Stimulated activated CD8-positive, alpha-beta memory T cell treated with anti-CD3 and anti-CD28 coated beads, Interleukin-4, amount 100 ng/mL, for 1 hour (primary cell): ENCODE results near the gene TNFRSF14.
"Not testable (repeated sequence)": the region's sequence is repeated elsewhere in the genome, so short reads cannot be mapped to it uniquely, and the experiment has no call there.

ENCODE experiments used
- DNase-seq, 2 donors: peaks; one replicate each; pipeline ENCODE4 v3.0.0-alpha.2; 2020; ENCODE audit warnings: low read depth in 2 of 2, low spot score in 1 of 2

TNFRSF14 gene

DNA sequence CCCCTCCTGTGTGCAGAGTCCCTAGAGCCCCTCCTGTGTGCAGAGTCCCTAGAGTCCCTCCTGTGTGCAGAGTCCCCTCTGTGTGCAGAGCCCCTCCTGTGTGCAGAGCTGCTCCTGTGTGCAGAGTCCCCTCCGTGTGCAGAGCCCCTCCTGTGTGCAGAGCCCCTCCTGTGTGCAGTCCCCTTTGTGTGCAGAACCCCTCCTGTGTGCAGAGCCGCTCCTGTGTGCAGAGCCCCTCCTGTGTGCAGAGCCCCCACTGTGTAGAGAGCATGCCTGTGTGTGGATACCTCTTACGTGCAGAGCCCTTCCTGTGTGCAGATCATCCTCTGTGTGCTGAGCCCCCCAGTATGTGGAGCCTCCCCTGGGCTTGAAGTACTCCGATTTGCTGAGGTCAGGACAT, 17.8 kb upstream of the TNFRSF14 start:
- DNase-seq = no peak

DNA sequence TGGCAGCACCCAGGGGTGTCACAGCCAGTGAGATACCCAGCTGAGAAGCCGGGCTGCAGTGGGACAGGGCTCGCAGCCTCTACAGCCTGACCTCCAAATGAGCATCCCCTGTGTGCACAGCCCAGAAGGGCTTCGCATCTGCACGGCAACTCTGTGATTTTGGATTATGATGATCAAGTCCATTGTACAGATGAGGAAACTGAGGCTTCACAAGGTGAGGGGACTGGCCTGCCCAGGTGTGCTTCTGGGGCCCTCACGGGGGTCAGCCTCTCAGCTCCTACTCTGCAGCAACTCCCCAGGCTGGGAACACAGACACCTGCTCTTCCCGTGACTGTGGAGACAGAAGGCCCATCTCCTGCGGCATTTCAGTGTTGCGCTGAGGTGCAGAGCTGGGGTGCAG, 17.3 kb upstream of the TNFRSF14 start:
- no peak for DNase-seq

DNA sequence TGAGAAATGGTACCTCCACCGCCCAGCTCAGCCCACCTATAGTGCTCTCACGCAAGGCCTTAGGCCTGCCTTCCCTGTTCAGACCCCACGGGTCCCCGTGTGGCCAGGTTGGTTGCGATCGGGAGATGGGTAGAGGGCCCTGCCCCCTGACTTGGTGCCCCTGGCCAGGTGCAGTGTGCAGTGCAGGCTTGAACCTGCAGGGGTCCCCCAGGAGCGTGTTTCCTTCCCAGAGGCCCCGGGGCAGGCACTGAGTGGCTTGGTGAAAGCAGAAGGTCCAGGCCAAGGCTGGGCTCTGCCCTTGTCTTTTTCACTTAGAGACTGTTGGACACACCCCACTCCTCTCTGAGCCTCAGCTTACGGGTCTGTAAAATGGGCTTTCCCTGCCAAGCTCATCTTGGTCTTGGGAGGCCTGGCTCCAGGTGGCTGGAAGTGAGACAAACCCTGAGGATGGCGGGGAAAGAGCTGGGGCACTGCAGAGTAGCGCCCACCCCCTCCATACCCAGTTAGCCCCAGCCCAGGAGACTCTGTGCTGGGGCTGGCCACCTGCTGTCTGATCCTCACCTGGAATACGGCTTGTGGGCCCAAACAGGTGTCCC, 16.8 kb upstream of the TNFRSF14 start:
- DNase-seq = no peak

DNA sequence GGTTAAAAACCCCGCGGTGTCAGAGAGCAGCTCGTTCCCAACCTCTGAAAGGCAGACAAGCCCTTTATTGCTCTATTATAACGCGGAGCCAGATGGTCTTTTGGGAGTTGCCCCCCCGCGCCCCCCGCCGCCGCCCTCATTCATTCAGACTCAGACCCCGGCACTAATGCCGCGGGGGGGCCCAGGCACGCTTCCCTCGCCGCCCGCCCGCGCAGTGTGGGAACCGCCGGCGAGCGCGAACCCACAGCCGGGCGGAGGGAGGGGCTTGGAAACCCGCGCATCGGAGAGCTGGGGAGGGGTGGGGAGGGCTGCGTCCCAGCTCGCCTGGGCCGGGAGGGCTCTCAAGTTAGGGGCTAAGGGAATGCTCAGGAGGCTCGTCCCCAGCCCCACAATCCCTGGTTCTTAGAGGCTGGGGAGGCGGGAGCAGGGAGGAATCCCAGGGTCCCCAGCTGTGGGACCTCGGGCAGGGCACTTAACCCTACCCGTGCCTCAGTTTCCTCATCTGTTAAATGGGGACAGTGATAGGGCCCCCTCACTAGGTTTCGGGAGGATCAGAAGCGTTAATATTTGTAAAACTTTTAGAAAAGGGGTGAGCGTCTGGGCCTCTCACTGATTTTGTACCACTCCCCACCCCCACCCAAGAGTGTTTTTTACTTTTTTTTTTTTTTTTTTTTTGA, 15.2 kb upstream of the TNFRSF14 start:
- no peak for DNase-seq

DNA sequence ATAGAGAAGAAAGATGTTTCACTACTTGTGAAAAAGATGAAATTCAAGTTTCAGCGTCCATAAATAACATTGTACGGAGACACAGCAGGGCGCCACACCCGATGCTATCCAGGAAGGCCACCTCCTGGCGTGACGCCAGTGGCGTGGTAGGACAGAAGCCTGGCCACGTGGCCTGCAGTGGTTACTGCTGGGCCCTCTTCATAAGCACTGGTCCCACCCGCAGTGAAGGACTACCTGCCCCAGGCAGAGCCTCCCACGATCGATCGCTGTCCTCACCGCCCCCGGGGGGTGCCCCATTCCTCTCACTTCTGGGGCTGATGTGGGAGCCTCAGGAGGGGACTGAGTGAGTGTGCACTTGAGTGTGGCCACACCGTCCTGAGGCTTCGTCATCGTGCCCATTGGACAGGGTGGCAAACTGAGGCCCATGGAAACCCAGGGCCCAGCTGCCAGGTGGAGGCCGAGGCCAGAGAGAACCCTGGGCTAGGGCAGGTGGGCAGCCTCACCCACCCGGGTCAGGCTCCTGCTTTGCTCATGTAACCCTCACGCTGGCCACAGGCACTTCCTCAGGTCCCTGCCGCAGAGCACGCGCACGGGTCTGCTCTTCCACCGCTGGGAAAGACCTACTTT, 14.4 kb upstream of the TNFRSF14 start:
- DNase-seq = no peak

DNA sequence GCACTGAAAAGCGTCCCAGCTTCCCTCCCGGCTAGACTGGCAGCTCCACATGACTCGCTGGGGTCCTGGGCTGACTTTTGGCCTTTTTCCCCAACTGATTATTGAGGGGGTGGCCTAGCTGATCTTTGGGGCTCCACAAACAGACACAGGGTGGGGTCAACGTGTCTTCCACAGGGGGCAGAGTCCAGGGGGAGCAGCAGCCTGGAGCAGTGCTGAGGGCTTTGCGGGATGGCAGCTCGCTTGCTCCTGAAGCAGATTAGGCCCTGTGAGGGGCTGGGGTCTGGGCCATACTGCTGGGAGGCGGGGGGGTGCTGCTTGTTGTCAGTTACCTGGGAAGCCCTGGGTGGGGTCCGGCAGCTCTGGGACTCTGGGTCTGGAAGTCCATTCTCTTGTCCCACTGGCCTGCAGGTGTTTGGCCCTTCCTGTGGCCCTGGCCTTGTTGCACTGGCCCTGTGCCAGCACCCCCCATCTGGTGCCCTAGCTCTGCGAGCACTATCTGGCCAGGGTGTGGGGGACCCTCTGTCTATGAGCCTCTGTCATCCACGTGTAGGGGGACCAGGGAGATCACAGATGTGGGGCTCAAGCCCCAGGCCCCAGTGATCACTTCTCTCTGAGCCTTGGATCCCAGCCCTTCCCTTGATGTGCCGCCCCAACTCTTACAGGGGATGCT, 13.8 kb upstream of the TNFRSF14 start:
- no peak for DNase-seq

DNA sequence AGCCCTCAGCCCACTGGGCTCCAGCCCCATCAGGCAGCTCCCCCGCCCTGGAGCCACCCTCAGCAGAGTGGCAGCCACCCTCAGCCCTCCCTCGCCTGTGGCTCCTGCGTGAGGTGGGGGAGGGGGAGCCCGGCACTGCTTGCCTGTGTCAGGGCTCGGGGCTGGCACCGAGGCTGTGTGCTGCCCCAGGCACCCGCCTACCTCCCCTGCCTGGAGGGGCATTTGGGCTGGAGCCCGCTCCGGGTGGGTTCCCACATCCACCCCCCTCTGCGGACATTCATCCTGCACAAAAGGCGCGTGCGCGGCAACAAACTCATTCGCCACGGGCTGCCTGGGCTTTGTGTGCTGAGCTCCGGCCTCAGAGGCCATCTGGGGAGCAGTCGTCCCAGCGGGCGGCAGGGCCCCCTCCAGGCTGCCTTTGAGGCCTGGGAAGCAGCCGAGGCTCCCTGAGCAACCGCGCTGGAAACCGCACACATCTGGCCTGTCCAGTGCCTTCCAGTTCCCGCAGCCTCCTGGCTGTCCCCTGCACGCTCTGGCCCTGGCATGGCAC, 12.6 kb upstream of the TNFRSF14 start:
- DNase-seq = peak in 1 of 2 donors; percentile 20

DNA sequence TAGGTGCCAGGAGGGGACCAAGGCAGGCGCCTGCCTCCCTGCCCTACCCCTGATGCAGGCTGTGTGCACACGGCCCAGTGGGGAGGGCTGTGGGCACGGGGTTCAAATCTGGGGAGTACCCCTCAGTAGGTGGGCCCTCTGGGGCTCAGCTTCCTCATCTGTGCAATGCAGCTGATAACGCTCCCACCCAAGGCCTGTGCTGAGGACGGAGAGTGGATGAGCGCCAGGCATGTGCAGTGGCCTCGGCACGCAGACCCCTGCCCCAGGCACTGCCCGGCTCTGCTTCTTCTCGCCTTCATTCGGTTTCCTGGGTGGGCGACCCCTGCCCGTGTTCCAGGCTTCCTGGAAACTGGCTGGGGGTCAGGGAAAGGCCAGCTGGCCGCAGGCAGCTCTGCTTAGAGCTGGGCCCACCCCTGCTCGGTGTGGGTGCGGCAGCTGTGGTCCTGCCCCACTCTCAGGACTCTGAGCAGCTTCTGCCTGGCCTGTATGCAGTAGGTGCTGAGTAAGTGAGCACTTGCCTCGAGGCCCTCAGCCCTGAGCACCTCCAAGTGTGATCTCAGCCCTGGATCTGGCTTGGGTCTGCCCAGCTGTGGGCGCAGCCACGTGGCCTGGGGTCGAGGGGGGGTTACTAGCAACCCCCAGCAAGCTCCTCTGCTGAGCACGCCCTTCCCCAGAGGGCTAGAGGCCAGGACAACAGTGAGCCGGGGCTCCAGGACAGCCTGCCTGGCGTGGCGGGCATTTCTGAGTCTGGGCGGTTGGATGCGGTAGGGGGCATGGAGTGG, 11.9 kb upstream of the TNFRSF14 start:
- DNase-seq = no peak

DNA sequence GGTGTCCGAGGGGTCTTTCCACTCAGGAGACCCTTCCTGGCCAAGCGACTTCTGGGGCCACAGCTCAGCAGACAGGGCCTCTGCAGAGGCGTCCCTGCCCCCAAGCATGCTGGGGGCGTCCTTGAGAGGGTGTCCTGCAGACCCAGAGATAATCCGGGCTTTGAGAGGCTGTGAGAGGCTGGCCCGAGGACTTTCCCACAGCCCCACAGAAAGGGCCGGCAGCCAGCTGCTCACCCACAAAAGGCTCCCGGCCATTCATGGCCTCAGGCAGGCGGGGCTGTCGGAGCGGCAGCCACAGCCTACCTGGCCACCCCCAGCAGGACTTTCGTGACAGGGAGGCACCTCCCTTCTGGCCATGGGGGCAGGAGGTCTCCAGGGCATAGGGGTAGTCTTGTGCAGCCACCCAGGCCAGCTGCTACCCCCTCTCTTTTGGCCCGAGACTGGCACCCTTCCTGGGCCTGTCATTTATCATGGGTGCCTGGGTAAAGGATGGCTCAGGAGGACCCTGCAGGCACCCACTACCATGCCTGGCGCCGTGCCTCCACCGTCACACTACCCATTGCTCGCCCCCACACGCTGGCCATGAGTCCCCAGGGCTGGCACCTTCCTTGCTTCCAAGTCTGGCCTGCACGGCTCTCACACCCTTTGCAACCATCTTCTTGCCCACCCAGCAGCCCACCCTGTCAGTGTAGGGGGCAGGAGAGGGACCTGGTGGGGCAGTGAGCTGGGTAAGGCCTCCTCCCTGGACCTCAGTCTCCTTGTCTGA, 11.1 kb upstream of the TNFRSF14 start:
- no peak for DNase-seq

DNA sequence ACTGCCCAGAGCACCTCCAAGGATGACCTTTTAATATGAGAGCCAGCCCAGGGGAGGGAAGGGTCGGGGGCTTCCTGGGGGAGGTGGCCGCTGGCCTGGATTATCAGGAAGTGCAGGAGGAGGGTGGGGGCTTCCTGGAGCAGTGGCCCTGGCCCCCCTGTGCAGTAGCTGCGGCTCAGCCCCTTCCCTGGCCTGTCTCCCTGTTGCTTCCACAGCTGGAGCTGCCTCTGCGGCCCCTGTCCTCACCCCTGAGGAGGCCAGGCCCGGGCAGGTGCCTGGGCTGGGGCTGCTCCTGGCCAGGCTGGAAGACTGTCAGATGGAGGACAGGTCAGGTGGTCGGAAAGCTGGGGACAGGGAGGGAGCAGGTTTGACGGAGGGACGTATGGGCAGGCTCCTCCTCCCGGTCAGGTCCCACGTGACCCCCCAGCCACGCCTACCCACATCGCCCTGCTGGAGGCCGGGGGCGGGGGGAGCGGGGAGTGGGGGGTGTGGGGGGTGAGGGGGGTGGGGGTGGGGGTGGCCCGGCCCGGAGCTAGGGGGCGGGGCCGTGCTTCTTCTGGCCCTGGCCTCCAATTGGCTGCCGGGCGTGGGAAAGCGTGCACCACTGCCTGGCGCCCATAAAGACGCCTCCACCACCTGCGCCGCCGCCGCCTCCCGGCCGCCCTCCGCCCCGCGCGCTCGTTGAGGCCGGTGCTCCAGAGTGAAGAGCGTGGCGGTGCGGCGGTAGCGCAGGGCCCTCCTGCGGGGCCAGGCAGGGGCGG, 10.2 kb upstream of the TNFRSF14 start:
- peak; percentile 80 to 82 for DNase-seq

DNA sequence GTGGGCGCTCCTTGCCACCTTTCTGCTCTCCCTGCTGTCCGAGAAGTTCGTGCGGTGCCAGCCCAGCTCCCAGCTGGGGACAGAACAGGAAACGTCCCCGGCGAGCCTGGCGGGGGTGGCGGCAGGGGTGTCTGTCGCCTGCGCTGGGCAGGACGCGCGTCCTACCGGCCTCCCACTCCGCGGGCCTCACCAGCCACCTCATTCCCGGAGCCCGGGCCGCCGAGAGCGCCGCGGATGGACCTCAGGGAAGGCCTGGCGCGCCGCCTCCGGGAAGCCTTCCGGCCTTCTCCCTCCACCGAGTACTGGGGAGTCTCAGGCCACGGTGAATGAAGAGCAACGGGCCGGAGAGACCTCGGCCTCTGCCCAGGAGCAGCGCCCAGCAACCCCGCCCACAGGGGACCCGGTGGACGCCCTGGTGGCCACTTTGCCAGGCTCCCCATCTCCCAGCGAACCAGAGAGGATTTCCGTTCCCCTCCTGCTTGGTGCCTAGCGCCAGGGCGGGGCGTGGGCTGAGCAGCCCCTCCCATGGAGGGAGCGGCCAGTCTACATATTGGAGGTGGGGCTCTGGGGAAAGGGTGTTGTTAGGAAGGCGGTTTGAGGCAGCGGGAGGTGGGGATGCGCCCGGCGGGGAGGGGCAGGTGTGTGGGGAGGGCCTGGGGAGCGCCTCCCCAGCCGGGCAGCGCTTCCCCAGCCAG, 9.5 kb upstream of the TNFRSF14 start:
- peak; percentile 50 to 70 for DNase-seq

DNA sequence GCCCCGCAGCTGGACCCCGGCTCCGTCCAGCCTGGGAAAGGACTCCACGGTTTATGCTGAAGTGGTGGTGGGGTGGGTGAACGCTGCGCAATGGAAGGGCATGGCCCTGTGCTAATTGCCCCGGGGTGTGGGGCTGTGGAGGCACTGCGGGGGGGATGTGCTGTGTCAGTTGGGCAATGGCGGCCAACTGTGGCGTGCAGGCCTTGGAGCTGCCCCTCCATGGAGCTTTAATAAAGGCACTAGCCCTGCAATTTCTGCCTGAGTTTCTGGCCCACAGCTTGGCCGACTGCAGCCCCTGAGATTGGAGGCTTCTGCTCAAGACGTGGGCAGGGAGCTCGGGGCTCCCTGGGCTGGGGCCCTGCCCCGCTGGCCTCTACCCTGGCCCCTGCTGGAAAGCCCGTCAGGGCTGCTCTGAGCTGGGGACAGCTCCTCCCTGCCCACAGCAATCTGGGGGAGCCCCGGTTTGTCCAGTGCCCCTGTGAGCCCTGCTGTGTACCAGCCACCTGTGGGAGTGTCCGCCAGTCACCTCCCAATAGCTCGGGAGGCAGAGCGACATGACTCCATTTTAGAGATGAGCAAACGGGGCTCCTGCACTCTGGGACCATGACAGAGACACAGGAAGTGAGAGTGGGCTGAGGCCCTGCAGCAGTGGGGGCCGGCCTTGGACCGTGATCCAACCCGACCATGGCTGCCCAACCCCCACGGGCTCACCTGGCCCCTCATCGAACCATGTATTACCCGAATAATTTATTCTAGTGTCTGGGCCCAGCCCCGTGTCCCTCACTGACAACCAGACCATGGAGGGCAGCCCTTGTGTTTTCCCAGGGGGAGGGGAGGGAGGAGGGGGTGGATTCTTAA, 8.7 kb upstream of the TNFRSF14 start:
- no peak for DNase-seq

DNA sequence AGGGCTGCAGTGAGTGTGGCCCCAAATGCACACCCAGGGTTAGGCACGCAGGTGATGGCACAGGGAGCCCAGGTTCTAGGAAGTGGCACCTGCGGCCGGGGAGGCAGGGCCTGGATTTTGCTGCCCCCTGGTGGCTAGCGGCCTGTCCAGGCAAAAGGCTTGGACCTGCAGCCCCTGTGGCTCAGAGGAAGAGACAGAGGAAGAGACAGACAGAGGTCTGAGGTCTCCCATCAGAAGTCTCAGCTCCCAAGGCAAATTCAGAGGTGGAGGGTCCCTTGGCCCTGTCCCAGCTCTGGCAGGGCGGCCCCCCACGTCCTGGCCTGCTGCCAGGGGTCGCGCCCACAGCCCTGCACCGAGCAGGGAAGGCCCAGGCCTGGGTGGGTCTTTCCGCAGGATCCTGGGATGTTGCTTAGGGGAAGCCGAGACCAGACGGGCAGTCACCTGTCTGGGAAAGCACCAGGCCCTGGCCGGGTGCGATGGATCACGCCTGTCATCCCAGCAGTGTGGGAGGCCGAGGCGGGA, 8.0 kb upstream of the TNFRSF14 start:
- DNase-seq = peak; percentile 60 to 76

DNA sequence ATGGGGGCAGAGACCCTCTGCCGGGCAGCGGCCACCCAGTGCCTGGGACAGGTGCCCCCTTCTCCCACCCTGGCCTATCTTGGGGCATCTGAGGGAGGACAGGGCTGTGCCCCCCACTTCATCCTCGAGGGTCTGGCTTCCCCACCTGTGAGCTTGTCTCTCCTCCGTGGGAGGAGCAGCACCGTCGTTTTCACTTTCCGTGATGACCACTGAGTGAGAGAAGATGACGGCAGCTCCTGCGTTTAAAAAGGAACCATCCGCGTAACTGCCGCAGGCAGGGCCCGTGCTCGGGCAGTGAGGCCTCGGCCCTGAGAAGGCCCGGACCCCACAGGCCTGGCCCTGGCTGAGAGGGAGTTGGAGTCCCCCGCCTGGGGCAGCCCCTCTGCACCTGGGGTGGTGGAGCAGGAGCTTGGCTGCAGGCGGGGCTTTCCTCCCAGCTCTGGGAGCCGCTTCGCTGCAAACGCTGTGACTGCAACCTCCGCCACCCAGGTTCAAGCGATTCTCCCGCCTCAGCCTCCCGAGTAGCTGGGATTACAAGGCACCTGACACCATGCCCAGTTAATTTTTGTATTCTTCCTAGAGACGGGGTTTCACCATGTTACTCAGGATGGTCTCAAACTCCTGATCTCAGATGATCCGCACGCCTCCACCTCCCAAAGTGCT, 6.7 kb upstream of the TNFRSF14 start:
- DNase-seq = not testable (repeated sequence)

DNA sequence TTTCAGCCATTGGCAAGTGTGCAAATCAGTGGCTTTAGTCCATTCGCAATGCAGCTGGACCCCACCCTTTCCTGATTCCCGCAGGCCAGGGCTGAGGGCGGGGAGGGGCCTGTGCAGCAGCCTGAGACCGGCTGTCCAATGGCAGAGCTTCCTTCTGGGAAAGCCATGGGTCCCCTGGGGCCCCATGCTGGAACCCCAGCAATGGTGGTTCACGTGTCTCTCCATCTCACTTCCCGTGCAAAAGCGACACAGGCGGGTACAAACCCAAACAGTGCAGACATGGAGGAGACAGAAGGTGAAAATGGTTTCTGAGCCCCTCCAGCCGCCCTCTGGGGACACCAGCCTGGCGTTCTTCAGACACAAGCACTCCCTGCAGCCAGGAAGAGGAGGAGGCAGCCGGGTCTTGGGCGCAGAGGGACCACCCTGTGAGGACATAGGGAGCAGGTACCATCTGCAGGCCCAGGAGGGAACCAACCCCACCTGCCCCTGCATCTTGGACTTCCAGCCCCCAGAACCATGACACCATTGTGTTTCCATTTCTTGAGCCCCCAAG, 5.8 kb upstream of the TNFRSF14 start:
- DNase-seq = not testable (repeated sequence)

DNA sequence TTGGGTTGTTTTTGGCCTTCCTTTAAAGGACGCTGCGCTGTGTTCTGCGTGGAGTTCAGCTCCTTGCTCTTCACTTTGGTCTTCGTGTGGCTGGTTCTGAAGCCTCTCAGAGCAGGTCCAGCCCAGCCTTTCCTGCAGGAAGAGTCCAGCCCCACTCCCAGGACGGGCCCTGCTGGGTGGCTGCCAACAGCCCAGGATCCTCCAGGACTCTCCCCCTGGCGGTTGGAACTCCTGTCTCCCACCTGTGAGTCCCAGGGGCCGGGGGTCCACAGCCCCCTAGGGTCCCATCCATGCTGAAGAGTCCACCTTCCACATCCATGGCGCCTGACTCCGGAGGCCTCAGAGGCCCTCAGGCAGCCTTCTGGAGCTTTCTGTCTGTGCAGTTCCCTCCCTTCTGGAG, 4.6 kb upstream of the TNFRSF14 start:
- DNase-seq = not testable (repeated sequence)

DNA sequence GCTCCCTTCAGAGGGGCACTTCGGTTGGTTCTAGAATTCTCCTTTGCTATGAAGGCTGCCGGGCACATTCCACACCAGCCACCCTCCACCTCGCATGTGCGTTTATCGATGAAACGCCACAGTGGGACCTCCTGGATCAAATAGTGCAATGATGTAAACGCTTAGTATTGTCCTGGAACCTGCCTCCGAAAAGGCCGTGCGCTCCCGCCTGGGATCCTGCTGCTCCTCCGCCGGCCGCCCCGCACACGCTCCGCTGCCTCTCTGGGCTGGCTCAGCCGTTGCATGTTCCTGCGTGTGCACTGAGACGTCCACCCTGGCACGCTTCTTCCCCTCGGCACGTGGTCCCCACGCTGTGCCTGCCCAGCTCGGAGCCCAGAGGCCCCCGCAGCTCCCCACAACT, 4.0 kb upstream of the TNFRSF14 start:
- DNase-seq = no peak
